Mucosa of descending colon (tissue), 3 donors: ENCODE results near the gene LEUTX. TPM values are rescaled to one million over a fixed set of nuclear protein-coding genes. Genes with fewer than 3 reads are reported as not detected.
"Not testable (repeated sequence)": the region's sequence is repeated elsewhere in the genome, so short reads cannot be mapped to it uniquely, and the experiment has no call there.

ENCODE experiments used
- ATAC-seq: fragments of 200-7000 bp; cut with Tn5 transposase; one replicate; pipeline ENCODE4 v1.9.1; 2020; ENCODE audit warnings: mild to moderate bottlenecking, moderate library complexity
- DNase-seq, 3 donors: peaks; one replicate each; pipeline ENCODE4 v3.0.0-alpha.2; 2020
- H3K36me3 ChIP-seq: fragments of 200-600 bp; one replicate; pipeline ENCODE4 v1.8.0; 2021; ENCODE audit warnings: low read depth, mild to moderate bottlenecking
- H3K4me1 ChIP-seq: fragments of 200-600 bp; one replicate; pipeline ENCODE4 v1.8.0; 2021; ENCODE audit warnings: low read depth, mild to moderate bottlenecking
- H3K4me3 ChIP-seq: fragments of 200-600 bp; one replicate; pipeline ENCODE4 v1.8.0; 2021; ENCODE audit warnings: mild to moderate bottlenecking
- H3K9me3 ChIP-seq: fragments of 200-600 bp; one replicate; pipeline ENCODE4 v1.8.0; 2021; ENCODE audit warnings: mild to moderate bottlenecking
- intact Hi-C, 2 donors: fragments of 100-400 bp; cut with DNase I in 1 of 2; cut with micrococcal nuclease in 1 of 2; formaldehyde crosslinking; loops; one replicate each; pipeline versions ENCODE4 v1.11.0 to v1.11.1; 2022; cut with DNase I, micrococcal nuclease
- total RNA-seq, 3 donors: library from RNA; stranded (reverse); fragmentation: NEBNext Ultra II Directional in 2 of 3; extraction: Animal tissue kit (Norgen Biotek cat#: 25700) in 2 of 3; gene quantifications; one replicate each; pipeline versions ENCODE4 v1.2.1 to v1.2.4, GENCODE V29; 2021 to 2023
- TF ChIP-seq, protein P1 (sequence below): fragments of 200-600 bp; IDR thresholded peaks from one replicate; pipeline ENCODE4 v1.8.0; 2022; ENCODE audit warnings: antibody characterized with exemption, mild to moderate bottlenecking
- donor health status: DM: no; HTN: no; CAD: no; lungs with moderate emphysema.
- donor health status: DM: no; HTN: no; CAD: no.
- donor health status: DM: no; HTN: yes; CAD: no.

The LEUTX gene
- total RNA-seq, 3 donors from 2014 or later = not detected

DNA sequence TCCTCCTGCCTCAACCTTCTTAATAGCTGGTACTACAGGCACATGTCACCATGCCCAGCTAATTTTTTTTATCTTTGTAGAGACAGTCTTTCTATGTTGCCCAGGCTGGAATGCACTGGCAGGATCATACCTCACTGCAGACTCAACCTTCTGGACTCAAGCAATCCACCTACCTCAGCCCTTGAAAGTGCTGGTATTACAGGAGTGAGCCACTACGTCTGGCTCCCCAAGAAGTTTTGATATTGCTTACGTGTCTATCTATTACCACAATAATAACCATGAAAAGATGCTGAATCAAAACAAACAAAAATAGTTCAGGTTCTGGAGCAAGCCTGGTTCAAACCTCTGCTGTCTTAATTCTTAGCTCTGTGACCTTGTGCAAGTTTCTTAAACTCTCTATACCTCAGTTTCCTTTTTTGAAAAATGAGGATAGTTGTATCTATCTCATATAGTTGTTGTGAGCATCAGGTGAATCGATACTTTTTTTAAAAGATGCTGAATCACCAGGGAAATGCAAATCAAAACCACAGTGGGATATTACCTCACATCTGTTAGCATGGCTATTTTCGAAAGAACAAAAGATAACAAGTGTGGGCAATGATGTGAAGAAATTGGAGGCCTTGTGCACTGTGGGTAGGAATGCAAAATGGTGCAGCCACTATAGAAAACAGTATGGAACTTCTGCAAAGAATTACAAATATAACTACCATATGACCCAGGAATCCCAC lies 19.0 kb upstream of the LEUTX start:
- Histone ChIP-seq H3K9me3 (no peaks in the 10 kb centered on the region), H3K4me1 (no peaks in the 10 kb centered on the region), H3K36me3 (no peaks in the 10 kb centered on the region), H3K4me3 (no peak overlapping the region)
- DNase-seq = no peak
- intact Hi-C loops = no loop called here
- TF ChIP-seq, protein P1, sequence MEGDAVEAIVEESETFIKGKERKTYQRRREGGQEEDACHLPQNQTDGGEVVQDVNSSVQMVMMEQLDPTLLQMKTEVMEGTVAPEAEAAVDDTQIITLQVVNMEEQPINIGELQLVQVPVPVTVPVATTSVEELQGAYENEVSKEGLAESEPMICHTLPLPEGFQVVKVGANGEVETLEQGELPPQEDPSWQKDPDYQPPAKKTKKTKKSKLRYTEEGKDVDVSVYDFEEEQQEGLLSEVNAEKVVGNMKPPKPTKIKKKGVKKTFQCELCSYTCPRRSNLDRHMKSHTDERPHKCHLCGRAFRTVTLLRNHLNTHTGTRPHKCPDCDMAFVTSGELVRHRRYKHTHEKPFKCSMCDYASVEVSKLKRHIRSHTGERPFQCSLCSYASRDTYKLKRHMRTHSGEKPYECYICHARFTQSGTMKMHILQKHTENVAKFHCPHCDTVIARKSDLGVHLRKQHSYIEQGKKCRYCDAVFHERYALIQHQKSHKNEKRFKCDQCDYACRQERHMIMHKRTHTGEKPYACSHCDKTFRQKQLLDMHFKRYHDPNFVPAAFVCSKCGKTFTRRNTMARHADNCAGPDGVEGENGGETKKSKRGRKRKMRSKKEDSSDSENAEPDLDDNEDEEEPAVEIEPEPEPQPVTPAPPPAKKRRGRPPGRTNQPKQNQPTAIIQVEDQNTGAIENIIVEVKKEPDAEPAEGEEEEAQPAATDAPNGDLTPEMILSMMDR = no peak
- ATAC-seq = no peak

DNA sequence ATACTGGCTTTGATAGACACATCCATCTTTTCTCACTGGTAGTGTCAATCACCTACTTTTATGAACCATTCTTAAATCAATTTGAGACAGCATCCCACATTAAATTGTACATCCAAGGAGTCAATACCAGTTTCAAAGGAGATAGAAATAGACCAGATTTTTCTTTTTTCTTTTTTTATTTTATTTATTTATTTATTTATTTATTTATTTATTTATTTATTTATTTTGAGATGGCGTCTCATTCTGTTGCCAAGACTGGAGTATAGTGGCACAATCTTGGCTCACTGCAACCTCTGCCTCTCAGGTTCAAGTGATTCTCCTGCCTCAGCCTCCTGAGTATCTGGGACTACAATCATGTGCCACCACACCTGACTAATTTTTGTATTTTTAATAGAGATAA lies 16.8 kb upstream of the LEUTX start:
- H3K36me3 ChIP-seq, intact Hi-C loops, ATAC-seq: not testable (repeated sequence)

DNA sequence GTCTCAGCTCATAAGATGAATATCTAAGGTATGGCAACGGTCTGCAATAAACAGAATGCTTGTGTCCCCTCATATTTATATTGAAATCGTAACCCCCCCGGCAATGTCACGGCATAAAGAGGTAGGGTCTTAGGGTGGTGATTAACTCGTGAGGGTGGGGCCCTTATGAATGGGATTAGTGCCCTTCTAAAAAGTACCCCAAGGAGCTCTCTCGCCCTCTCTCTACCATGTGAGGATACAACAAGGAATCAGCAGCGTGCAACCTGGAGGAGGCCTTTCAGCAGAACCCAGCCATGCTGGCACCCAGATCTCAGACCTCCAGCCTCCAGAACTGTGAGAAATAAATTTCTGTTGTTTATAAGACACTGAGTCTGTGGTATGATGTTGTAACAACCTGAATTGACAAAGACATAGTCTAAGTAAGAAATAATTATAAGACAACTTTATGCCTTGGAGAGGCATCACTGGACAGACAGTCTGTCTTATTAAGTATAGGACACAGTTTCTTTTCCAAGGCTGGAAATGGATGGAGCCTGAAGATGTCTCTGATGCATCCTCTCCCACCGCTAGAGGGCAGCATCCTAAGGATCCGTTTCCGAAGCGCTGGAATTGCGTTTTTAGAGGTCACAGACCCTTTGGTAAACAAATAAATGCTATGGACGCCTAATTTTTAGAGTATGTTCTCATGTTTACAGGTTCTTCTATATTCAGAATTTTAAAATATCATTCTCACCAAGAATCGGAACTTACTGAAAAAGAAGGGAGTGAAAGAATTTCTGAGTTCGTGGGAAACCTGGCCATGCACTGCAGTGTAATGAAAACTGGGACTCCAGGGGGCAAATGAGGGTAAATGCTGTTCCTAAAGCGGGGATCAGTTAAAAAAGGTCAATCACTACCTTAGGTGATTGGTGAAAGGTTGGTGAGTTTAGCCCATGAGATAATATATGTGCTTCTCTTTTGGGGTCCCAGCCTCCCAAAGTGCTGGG lies 13.3 kb upstream of the LEUTX start:
- ATAC-seq = peak; percentile 53
- intact Hi-C loops = loop anchor here in 1 of 2 donors (5.0 kb wide), 1 partner anchor 213 kb away; no protein-coding TSS in a partner anchor
- DNase-seq = peak in 1 of 3 donors; percentile 74
- H3K4me1 ChIP-seq = no peaks in the 10 kb centered on the region
- no peaks in the 10 kb centered on the region for H3K36me3 ChIP-seq
- no peak overlapping the region for H3K4me3 ChIP-seq
- H3K9me3 ChIP-seq = no peaks in the 10 kb centered on the region
- TF ChIP-seq, protein P1 = peak; percentile 67

More for the DNA sequence above, 16.8 kb upstream of the LEUTX start:
- DNase-seq, H3K4me1 ChIP-seq, H3K4me3 ChIP-seq, H3K9me3 ChIP-seq: not testable (repeated sequence)

DNA sequence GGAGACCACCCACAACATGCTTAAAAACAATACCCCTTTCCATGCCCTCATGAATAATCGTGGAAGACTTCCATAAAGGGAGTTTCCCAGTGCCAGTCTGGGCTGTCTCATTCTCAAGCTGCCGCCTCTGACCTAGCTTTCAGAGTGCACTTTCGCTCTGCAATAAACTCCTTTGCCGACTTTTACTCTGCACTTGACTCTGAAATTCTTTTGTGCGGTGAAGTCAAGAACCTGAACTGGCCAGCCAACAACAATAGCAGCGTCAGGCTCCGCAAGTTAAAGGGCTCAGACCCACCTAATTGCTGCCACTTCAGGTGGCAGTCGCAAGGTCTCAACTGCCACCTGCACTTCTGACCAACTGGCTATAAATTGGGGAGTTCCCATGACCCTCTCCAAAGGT lies 10.3 kb upstream of the LEUTX start:
- ATAC-seq (no peak), DNase-seq (no peak)
- H3K4me1 ChIP-seq = no peaks in the 10 kb centered on the region
- no peaks in the 10 kb centered on the region for H3K9me3 ChIP-seq
- H3K36me3 ChIP-seq = no peaks in the 10 kb centered on the region
- TF ChIP-seq, protein P1 = no peak
- H3K4me3 ChIP-seq = no peak overlapping the region
- intact Hi-C loops = loop anchor here in 1 of 2 donors (5.0 kb wide), 1 partner anchor 216 kb away; no protein-coding TSS in a partner anchor

DNA sequence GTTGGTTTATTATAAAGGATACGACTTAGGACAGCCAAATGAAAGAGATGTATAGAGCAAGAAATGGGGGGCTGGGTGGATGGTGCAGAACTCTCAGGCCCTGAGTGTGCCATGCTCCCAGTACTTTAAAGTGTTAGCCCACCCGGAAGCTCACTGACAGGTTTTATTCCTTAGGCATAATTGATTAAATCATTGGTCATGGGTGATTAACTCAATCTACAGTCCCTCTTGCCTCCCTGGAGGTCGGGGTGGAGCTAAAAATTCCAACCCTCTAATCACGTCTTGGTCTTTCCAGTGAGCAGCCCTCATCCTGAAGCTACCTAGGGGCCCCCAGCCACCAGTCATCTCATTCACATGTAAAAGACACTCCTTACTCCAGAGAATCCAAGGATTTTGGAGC lies 9.9 kb upstream of the LEUTX start:
- TF ChIP-seq, protein P1 = no peak
- DNase-seq (no peak), ATAC-seq (no peak)
- H3K4me3 ChIP-seq = no peak overlapping the region
- intact Hi-C loops = loop anchor here in 1 of 2 donors (5.0 kb wide), 1 partner anchor 216 kb away; no protein-coding TSS in a partner anchor
- no peaks in the 10 kb centered on the region for H3K36me3 ChIP-seq
- H3K4me1 ChIP-seq = no peaks in the 10 kb centered on the region
- no peaks in the 10 kb centered on the region for H3K9me3 ChIP-seq

DNA sequence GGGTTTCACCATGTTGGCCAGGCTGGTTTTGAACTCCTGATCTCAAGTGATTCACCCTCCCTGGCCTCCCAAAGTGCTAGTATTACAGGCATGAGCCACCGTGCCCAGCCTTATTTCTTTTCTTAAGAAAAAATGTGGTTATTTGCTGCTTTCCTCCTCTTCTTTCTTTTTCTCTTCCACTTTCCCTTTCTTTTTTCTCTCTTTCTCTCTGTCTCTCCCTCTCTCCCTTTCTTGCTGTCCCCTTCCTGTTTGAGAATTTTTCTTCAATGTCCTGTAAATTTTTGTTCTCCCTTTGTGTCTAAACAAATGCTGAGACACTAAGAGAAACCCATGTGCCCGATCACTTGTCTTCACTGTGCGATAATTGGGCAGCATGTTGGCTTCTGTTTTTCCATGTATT lies 2.2 kb downstream of the LEUTX start:
- Histone ChIP-seq H3K36me3 (no peaks in the 10 kb centered on the region), H3K9me3 (no peaks in the 10 kb centered on the region), H3K4me1 (no peaks in the 10 kb centered on the region), H3K4me3 (no peak overlapping the region)
- intact Hi-C loops = no loop called here
- ATAC-seq (no peak), DNase-seq (no peak)
- TF ChIP-seq, protein P1 = no peak
